OCI-LY7 (cell line): Measurements from ENCODE around the gene RIC1. TPM values are rescaled to one million over a fixed set of nuclear protein-coding genes. Genes with fewer than 3 reads are reported as not detected.

ENCODE experiments used
- BruUV-seq: library from RNA; stranded (reverse); fragments of 400-500 nt; replicated peaks from 2 replicates; lab custom pipeline; 2021; lab: Mats Ljungman, UMichigan
- CTCF ChIA-PET: fragments of 300-600 bp; sonication (Branson Sonifier 250); formaldehyde crosslinking; loops from one replicate; lab custom pipeline; 2022; ENCODE audit warnings: antibody characterized with exemption; ENCODE audit not compliant: unreplicated experiment; lab: Charles Lee
- POLR2A ChIA-PET: fragments of 300-600 bp; sonication (Branson Sonifier 250); formaldehyde crosslinking; loops from one replicate; lab custom pipeline; 2022; ENCODE audit warnings: antibody characterized with exemption; lab: Charles Lee
- DNase-seq: peaks from one replicate; pipeline ENCODE4 v3.0.0-alpha.2; 2015; ENCODE audit warnings: low spot score
- H2AFZ ChIP-seq: fragments of 200-600 bp; sonication (generic), shearing (Covaris generic); 2 replicates; pipeline ENCODE4 v1.6.1; 2014; ENCODE audit warnings: mild to moderate bottlenecking, antibody characterized with exemption, low read length, moderate library complexity
- H3K27ac ChIP-seq: fragments of 200-600 bp; sonication (generic); 2 replicates; pipeline ENCODE4 v1.5.1; 2014; ENCODE audit warnings: mixed run types, low read depth, mild to moderate bottlenecking, moderate library complexity, low read length, inconsistent platforms; ENCODE audit not compliant: poor library complexity, severe bottlenecking
- H3K36me3 ChIP-seq: fragments of 200-600 bp; sonication (generic); 2 replicates; pipeline ENCODE4 v1.6.1; 2014; ENCODE audit warnings: mild to moderate bottlenecking, antibody characterized with exemption, low read length, moderate library complexity, mixed read lengths; ENCODE audit not compliant: insufficient read depth
- H3K4me1 ChIP-seq: fragments of 200-600 bp; sonication (generic); 2 replicates; pipeline ENCODE4 v1.5.1; 2014; ENCODE audit warnings: mild to moderate bottlenecking, low read length; ENCODE audit not compliant: insufficient read depth, poor library complexity, severe bottlenecking
- H3K4me2 ChIP-seq: fragments of 200-600 bp; sonication (generic); 2 replicates; pipeline ENCODE4 v1.6.1; 2014; ENCODE audit warnings: mild to moderate bottlenecking, low read length
- H3K4me3 ChIP-seq: fragments of 200-600 bp; sonication (generic); 2 replicates; pipeline ENCODE4 v1.5.1; 2014; ENCODE audit warnings: mild to moderate bottlenecking, low read depth, low read length; ENCODE audit not compliant: poor library complexity, severe bottlenecking
- H3K79me2 ChIP-seq: fragments of 200-600 bp; sonication (generic); 2 replicates; pipeline ENCODE4 v1.6.1; 2016; ENCODE audit warnings: low read depth, mild to moderate bottlenecking, low read length, moderate library complexity, mixed read lengths; ENCODE audit not compliant: insufficient read depth
- H3K9me2 ChIP-seq: fragments of 200-600 bp; sonication (generic); 2 replicates; pipeline ENCODE4 v1.6.1; 2016; ENCODE audit warnings: mild to moderate bottlenecking, low read length, mixed read lengths; ENCODE audit not compliant: insufficient read depth
- H3K9me3 ChIP-seq: fragments of 200-600 bp; sonication (generic); 2 replicates; pipeline ENCODE4 v1.6.1; 2014; ENCODE audit warnings: mild to moderate bottlenecking, mixed run types, low read length, mixed read lengths
- H4K20me1 ChIP-seq: fragments of 200-600 bp; sonication (generic); 2 replicates; pipeline ENCODE4 v1.6.1; 2014; ENCODE audit warnings: mild to moderate bottlenecking, antibody characterized with exemption, low read length, moderate library complexity, mixed read lengths; ENCODE audit not compliant: insufficient read depth
- EZH2phosphoT487 ChIP-seq: fragments of 200-600 bp; sonication (generic); IDR thresholded peaks from 2 replicates; pipeline ENCODE4 v1.6.1; 2018; ENCODE audit warnings: low read depth, borderline replicate concordance, mild to moderate bottlenecking, mixed run types, antibody characterized with exemption, low read length, moderate library complexity, mixed read lengths
- intact Hi-C: fragments of 100-400 bp; cut with micrococcal nuclease; formaldehyde crosslinking; loops from one replicate; pipeline ENCODE4 v1.10.0; 2022; ENCODE audit not compliant: unreplicated experiment
- total RNA-seq, 2 experiments: library from RNA; depleted of rRNA in 1 of 2; stranded (reverse); fragments of >200 nt in 1 of 2; shearing (Covaris generic) in 1 of 2; gene quantifications; 2 replicates each; pipeline ENCODE4 v1.2.3, GENCODE V29; 2014 to 2022
- TF ChIP-seq, protein P1 (sequence below): fragments of 200-600 bp; sonication (generic); conservative IDR thresholded peaks from 2 replicates; pipeline ENCODE4 v1.5.1; 2014; ENCODE audit warnings: mild to moderate bottlenecking, antibody characterized with exemption, low read length, moderate library complexity, mixed read lengths

The RIC1 gene
- total RNA-seq, 2 experiments from 2014 or later = 77.0 to 84.6 TPM

DNA sequence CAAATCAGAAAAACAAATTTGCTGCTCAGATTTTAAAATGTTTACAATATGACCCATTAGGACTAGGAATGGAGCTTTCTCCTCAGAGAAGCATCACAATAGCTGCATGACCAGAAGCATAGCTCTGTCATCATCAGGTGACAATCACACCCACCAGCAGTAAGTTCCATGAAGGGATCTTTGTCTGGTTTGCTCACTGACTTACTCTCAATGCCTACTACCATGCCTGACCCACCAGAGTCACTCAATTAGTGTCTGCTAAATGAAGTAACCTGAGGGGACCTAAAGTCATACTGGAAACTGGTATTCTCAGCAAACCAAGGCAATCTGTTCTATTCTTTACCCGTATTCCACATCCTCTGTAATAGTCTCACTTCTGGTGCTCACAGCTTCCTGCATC is 196.3 kb downstream of the RIC1 start:
- no peak overlapping the region for H2AFZ ChIP-seq
- no peak overlapping the region for H3K4me2 ChIP-seq
- no peaks in the 10 kb centered on the region for H3K79me2 ChIP-seq
- H3K36me3 ChIP-seq = peaks cover 83% of the 10 kb centered on the region
- TF ChIP-seq, protein P1, sequence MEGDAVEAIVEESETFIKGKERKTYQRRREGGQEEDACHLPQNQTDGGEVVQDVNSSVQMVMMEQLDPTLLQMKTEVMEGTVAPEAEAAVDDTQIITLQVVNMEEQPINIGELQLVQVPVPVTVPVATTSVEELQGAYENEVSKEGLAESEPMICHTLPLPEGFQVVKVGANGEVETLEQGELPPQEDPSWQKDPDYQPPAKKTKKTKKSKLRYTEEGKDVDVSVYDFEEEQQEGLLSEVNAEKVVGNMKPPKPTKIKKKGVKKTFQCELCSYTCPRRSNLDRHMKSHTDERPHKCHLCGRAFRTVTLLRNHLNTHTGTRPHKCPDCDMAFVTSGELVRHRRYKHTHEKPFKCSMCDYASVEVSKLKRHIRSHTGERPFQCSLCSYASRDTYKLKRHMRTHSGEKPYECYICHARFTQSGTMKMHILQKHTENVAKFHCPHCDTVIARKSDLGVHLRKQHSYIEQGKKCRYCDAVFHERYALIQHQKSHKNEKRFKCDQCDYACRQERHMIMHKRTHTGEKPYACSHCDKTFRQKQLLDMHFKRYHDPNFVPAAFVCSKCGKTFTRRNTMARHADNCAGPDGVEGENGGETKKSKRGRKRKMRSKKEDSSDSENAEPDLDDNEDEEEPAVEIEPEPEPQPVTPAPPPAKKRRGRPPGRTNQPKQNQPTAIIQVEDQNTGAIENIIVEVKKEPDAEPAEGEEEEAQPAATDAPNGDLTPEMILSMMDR = no peak
- TF ChIP-seq EZH2phosphoT487 = no peak
- peaks cover 14% of the 10 kb centered on the region for H3K4me1 ChIP-seq
- no peaks in the 10 kb centered on the region for H3K9me2 ChIP-seq
- no peak for DNase-seq
- intact Hi-C loops = no loop called here
- no peak overlapping the region for H3K27ac ChIP-seq
- H4K20me1 ChIP-seq = no peaks in the 10 kb centered on the region
- no peaks in the 10 kb centered on the region for H3K9me3 ChIP-seq
- POLR2A ChIA-PET = interaction anchor here (0.8 to 1.9 kb wide), 2 partner anchors 10 to 82 kb away, joined by 3 to 8 read pairs; no protein-coding TSS in a partner anchor
- CTCF ChIA-PET = no interaction called here
- BruUV-seq = no TSS peak
- no peak overlapping the region for H3K4me3 ChIP-seq

Other genes starting within 250 kb of the RIC1 start
- 7.9 and 10.4 TPM in 2 replicates for gene PLGRKT, start 191.2 kb upstream of the RIC1 start, total RNA-seq (2014; rRNA removed; shearing (Covaris generic))
- gene PLGRKT, start 191.2 kb upstream of the RIC1 start, total RNA-seq (2022) = 26.1 and 26.2 TPM in 2 replicates
- gene CD274, start 178.6 kb upstream of the RIC1 start, total RNA-seq (2014; rRNA removed; shearing (Covaris generic)) = 0.57 and 4.3 TPM in 2 replicates
- 0.15 and 1.2 TPM in 2 replicates for gene CD274, start 178.6 kb upstream of the RIC1 start, total RNA-seq (2022)
- not detected in 2 replicates for gene PDCD1LG2, start 118.6 kb upstream of the RIC1 start, total RNA-seq (2014; rRNA removed; shearing (Covaris generic))
- gene PDCD1LG2, start 118.6 kb upstream of the RIC1 start, total RNA-seq (2022) = not detected in 2 replicates
- gene ERMP1, start 204.0 kb downstream of the RIC1 start, total RNA-seq (2014; rRNA removed; shearing (Covaris generic)) = 7.9 and 11.1 TPM in 2 replicates
- gene ERMP1, start 204.0 kb downstream of the RIC1 start, total RNA-seq (2022) = 12.6 and 14.6 TPM in 2 replicates